Activated CD8-positive, alpha-beta memory T cell treated with anti-CD3 and anti-CD28 coated beads for 4 hours (primary cell): ENCODE results near the gene MYL12A.
A peak's percentile ranks its signal among the peaks of the same experiment; 100 is the strongest.

Experiments used
- DNase-seq, 2 donors: peaks; one replicate each; pipeline ENCODE4 v3.0.0-alpha.2; 2020; ENCODE audit warnings: low read depth in 2 of 2

Gene MYL12A

GRCh38 chr18:3224223-3224622 lies 23.4 kb upstream of the MYL12A start:
- no peak for DNase-seq

GRCh38 chr18:3225588-3225987 lies 22.0 kb upstream of the MYL12A start:
- DNase-seq = no peak

GRCh38 chr18:3226048-3226447 lies 21.6 kb upstream of the MYL12A start:
- DNase-seq = no peak

GRCh38 chr18:3230401-3231334 lies 16.9 kb upstream of the MYL12A start:
- no peak for DNase-seq

GRCh38 chr18:3233004-3233403 lies 14.6 kb upstream of the MYL12A start:
- DNase-seq = no peak

GRCh38 chr18:3233433-3234168 lies 14.0 kb upstream of the MYL12A start:
- no peak for DNase-seq

- DNase-seq = no peak
Observed at GRCh38 chr18:3234457-3234856, 13.1 kb upstream of the MYL12A start.

GRCh38 chr18:3235846-3236245 lies 11.8 kb upstream of the MYL12A start:
- no peak for DNase-seq

- no peak for DNase-seq
Observed at GRCh38 chr18:3236470-3236869, 11.1 kb upstream of the MYL12A start.

GRCh38 chr18:3238742-3239141 lies 8.9 kb upstream of the MYL12A start:
- no peak for DNase-seq

GRCh38 chr18:3245185-3245564 lies 2.4 kb upstream of the MYL12A start:
- DNase-seq = no peak

GRCh38 chr18:3245853-3246634 lies 1.6 kb upstream of the MYL12A start:
- peak; percentile 53 to 64 for DNase-seq

- DNase-seq = no peak
Observed at GRCh38 chr18:3246635-3247239, 864 bp upstream of the MYL12A start.

GRCh38 chr18:3248062-3248657 lies 559 bp downstream of the MYL12A start:
- no peak for DNase-seq

GRCh38 chr18:3248658-3249359 lies 1.2 kb downstream of the MYL12A start:
- DNase-seq = no peak

- no peak for DNase-seq
Observed at GRCh38 chr18:3250237-3251107, 2.9 kb downstream of the MYL12A start.

- no peak for DNase-seq
Observed at GRCh38 chr18:3251249-3251962, 3.8 kb downstream of the MYL12A start.

- no peak for DNase-seq
Observed at GRCh38 chr18:3251963-3252277, 4.3 kb downstream of the MYL12A start.

- DNase-seq = no peak
Observed at GRCh38 chr18:3252843-3253242, 5.2 kb downstream of the MYL12A start.
